ENCODE measurements around the gene TMEM123. TPM values are rescaled to one million over a fixed set of nuclear protein-coding genes. Genes with fewer than 3 reads are reported as not detected.
A peak's percentile ranks its signal among the peaks of the same experiment; 100 is the strongest.

Gene TMEM123
- total and polyA plus RNA-seq, 2 of the 13 experiments (the other 11 are each of a cell fraction or from before 2014, with no cell fraction given), result 365 to 2,761 TPM

DNA sequence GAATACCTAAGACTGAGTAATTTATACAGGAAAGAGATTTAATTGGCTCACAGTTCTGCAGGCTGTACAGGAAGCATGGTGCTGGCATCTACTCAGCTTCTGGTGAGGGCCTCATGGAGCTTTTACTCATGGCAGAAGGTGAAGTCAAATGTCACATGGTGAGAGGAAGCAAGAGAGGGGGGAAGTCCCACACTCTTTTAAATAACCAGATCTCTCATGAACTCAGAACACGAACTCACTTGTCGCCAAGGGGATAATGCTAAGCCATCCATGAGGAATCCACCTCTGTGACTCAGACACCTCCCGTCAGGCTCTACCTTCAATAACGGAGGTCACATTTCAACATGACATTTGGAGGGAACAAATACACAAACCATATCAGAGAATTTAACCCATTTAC, 63.3 kb downstream of the TMEM123 start:
- 95% methylated on average over 4 of the region's 4 CpGs for WGBS (ENCODE audit: low lambda C conversion rate)

DNA sequence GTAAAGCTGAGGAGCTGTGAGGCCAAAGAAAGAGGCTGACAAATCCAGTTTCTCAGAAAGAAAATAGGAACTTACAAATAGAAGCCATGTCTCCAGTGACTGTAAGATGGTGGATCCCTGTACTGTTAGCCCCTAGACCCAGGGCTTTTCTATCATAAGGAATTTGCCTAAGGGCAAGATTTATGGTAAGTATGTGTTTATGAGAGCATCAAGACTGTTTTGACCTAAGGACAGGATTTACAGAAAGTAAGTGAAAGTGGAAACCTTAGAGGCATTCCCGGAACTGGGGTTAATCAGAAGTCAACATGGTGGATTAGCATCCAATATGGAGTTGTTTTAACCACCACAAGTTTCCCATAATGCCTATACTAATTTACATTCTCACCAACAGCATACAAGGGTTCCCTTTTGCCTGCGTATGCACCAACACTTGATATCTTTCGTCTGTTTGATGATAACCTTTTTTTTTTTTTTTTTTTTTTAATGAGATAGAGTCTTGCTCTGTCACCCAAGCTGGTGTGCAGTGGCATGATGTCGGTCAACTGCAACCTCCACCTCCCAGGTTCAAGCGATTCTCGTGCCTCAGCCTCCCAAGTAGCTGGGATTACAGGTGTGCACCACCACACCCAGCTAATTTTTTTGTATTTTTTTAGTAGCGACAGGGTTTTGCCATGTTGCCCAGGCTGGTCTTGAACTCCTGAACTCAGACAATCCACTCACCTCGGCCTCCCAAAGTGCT, 65.4 kb downstream of the TMEM123 start:
- ChIA-PET CTCF (ENCODE audit: low intra/inter-chr PET ratio, low total read pairs) (no interaction called here), POLR2A (no interaction called here)
- ATAC-seq (no peak), DNase-seq (ENCODE audit: low spot score) (no peak), FAIRE-seq (no peak)
- TF ChIP-seq ZNF225 (CRISPR knock-in tag; IDR thresholded peaks at IDR 0.05), result no peak
- TF ChIP-seq ZNF484 (CRISPR knock-in tag; IDR thresholded peaks at IDR 0.05; ENCODE audit: borderline replicate concordance, low read depth), result no peak
- TF ChIP-seq CBX2 (IDR thresholded peaks at IDR 0.05; ENCODE audit: low read depth, low read length), result no peak
- TF ChIP-seq CBX2 (CRISPR knock-in tag; IDR thresholded peaks at IDR 0.05; ENCODE audit: low read depth), result no peak
- TF ChIP-seq, protein P1, sequence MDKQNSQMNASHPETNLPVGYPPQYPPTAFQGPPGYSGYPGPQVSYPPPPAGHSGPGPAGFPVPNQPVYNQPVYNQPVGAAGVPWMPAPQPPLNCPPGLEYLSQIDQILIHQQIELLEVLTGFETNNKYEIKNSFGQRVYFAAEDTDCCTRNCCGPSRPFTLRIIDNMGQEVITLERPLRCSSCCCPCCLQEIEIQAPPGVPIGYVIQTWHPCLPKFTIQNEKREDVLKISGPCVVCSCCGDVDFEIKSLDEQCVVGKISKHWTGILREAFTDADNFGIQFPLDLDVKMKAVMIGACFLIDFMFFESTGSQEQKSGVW (CRISPR knock-in tag; IDR thresholded peaks at IDR 0.05; ENCODE audit: borderline replicate concordance), result no peak
- no peak for TF ChIP-seq ZNF878 (CRISPR knock-in tag; IDR thresholded peaks at IDR 0.05)
- no peak overlapping the region for H3K4me3 ChIP-seq (replicated peaks in 1 of 3; ENCODE audit: insufficient read depth in 1 of 3, low read depth in 2 of 3, low read length in 3 of 3)
- no peaks in the 10 kb centered on the region for H3K9me3 ChIP-seq (ENCODE audit: low read length)
- in situ Hi-C loops (cut with HindIII; ENCODE audit: extremely low pct_ligation_motif_present, low pct_unique_long_range_greater_than_20kb) (loop anchor here (5.0 kb wide), 1 partner anchor 110 kb away; no protein-coding TSS in a partner anchor), intact Hi-C loops (cut with micrococcal nuclease; ENCODE audit: unreplicated experiment) (no loop called here)
- no peak overlapping the region for H3K4me2 ChIP-seq (ENCODE audit: low read depth, low read length)
- no peaks in the 10 kb centered on the region for H3K27me3 ChIP-seq (ENCODE audit: control insufficient read depth in 1 of 2, insufficient read depth in 2 of 2, low read length in 2 of 2)
- peaks cover 4 to 24% of the 10 kb centered on the region in 2 experiments; a peak in 3 of 5 replicates for H3K36me3 ChIP-seq (replicated peaks in 1 of 2; ENCODE audit: control insufficient read depth in 1 of 2, insufficient read depth in 2 of 2, low read length in 2 of 2)
- peaks cover 2% of the 10 kb centered on the region for H3K79me2 ChIP-seq (ENCODE audit: insufficient read depth, low read length)
- H3K27ac ChIP-seq (ENCODE audit: extremely low read length, insufficient read depth, low read length), result no peak overlapping the region
- no peaks in the 10 kb centered on the region; the same call in 1 of the 2 replicates for H4K20me1 ChIP-seq (ENCODE audit: insufficient read depth, low read length)
- 85% methylated on average over 8 of the region's 8 CpGs for WGBS (ENCODE audit: low lambda C conversion rate)
- no TSS peak for BruUV-seq (replicated peaks)
- H3K9ac ChIP-seq (ENCODE audit: insufficient read depth, low read depth, low read length), result no peak overlapping the region
- H3K4me1 ChIP-seq (ENCODE audit: insufficient read depth, low read length), result no peaks in the 10 kb centered on the region
- H2AFZ ChIP-seq (ENCODE audit: low read length), result no peak overlapping the region

More for the DNA sequence above, 63.3 kb downstream of the TMEM123 start:
- no peaks in the 10 kb centered on the region for H3K9me3 ChIP-seq (ENCODE audit: low read length)
- in situ Hi-C loops (cut with HindIII; ENCODE audit: extremely low pct_ligation_motif_present, low pct_unique_long_range_greater_than_20kb), result loop anchor here (5.0 kb wide), 1 partner anchor 108 kb away; no protein-coding TSS in a partner anchor
- CTCF ChIA-PET (ENCODE audit: low intra/inter-chr PET ratio, low total read pairs), result no interaction called here
- no peak for ATAC-seq
- H3K27me3 ChIP-seq (ENCODE audit: control insufficient read depth in 1 of 2, insufficient read depth in 2 of 2, low read length in 2 of 2), result no peaks in the 10 kb centered on the region
- no peaks in the 10 kb centered on the region; the same call in 1 of the 2 replicates for H3K4me1 ChIP-seq (ENCODE audit: insufficient read depth, low read length)
- no TSS peak for BruUV-seq (replicated peaks)
- H3K36me3 ChIP-seq (replicated peaks in 1 of 2; ENCODE audit: control insufficient read depth in 1 of 2, insufficient read depth in 2 of 2, low read length in 2 of 2), result peaks cover 3 to 18% of the 10 kb centered on the region in 2 experiments; a peak in 3 of 5 replicates
- H3K4me2 ChIP-seq (ENCODE audit: low read depth, low read length), result no peak overlapping the region
- H3K9ac ChIP-seq (ENCODE audit: insufficient read depth, low read depth, low read length), result no peak overlapping the region
- no peak overlapping the region for H2AFZ ChIP-seq (ENCODE audit: low read length)
- no peak for FAIRE-seq
- intact Hi-C loops (cut with micrococcal nuclease; ENCODE audit: unreplicated experiment), result no loop called here
- TF ChIP-seq ZNF558 (CRISPR knock-in tag; IDR thresholded peaks at IDR 0.05; ENCODE audit: borderline replicate concordance) (no peak), RFX5 (IDR thresholded peaks at IDR 0.05; ENCODE audit: low read depth, low read length) (peak; percentile 26; the same call in 1 of the 2 replicates), NCOA1 (CRISPR knock-in tag; IDR thresholded peaks at IDR 0.05) (no peak)
- H4K20me1 ChIP-seq (ENCODE audit: insufficient read depth, low read length), result peaks cover 4% of the 10 kb centered on the region; the same call in 1 of the 2 replicates
- H3K27ac ChIP-seq (ENCODE audit: extremely low read length, insufficient read depth, low read length), result no peak overlapping the region
- no peak for DNase-seq (ENCODE audit: low spot score)
- POLR2A ChIA-PET, result no interaction called here
- H3K79me2 ChIP-seq (ENCODE audit: insufficient read depth, low read length), result peaks cover 2% of the 10 kb centered on the region
- H3K4me3 ChIP-seq (replicated peaks in 1 of 3; ENCODE audit: insufficient read depth in 1 of 3, low read depth in 2 of 3, low read length in 3 of 3), result no peak overlapping the region

Measured in HepG2 (cell line).